Raji (cell line): ENCODE measurements around the gene CISH.

ENCODE experiments used
- POLR2A ChIP-seq: IDR thresholded peaks from 2 replicates; pipeline ENCODE4 v1.6.1; 2011; ENCODE audit warnings: low read depth, low read length, control low read depth; ENCODE audit not compliant: insufficient read depth

CISH gene

GRCh38 chr3:50610992-50611463 is 546 bp downstream of the CISH start:
- no peak for TF ChIP-seq POLR2A

DNA sequence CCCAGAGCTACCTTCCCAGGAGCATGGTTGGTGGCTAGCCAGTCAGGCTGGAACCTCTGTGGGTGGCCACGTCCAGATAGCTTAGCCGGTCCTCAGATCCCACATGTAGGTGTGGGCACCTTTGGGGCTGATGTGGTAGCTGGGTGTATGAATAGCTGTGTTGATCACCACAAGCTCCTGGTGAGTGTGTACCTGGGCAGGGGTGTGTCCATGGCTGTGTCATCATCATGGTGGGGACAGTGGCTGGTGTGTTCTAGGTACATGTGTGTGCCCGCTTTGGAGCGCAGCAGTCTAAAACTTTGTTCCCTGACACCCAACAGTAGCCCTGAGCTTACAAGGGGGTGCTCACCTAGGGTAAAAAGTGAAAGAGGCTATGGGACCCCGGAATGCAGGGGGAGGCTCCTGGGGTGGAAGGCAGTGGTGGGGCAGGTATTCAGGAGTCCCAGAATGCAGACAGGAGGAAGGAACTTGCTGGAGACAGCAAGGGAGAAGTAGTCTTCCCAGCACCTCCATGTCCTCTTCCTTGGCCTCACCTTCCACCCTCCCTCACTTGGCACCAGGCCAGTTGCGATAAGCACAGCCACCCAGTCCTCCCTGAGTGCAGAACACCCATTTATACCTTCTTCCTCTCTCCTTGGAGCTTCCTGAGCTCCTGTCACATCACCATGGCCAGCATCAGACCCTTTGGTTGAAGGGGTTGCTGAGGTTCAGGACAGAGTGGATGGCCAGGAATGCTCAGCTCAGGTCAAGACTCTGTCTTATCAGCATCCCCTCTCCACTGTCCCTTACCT is 1.2 kb downstream of the CISH start:
- TF ChIP-seq POLR2A: no peak

GRCh38 chr3:50609763-50610085 is 1.9 kb downstream of the CISH start:
- TF ChIP-seq POLR2A: no peak

- no peak for TF ChIP-seq POLR2A
These were observed 2.4 kb downstream of the CISH start for GRCh38 chr3:50609071-50609762.

GRCh38 chr3:50608278-50608677 is 3.3 kb downstream of the CISH start:
- TF ChIP-seq POLR2A: no peak

- TF ChIP-seq POLR2A: no peak
These were observed 4.1 kb downstream of the CISH start for GRCh38 chr3:50607271-50608091.

- TF ChIP-seq POLR2A: no peak
These were observed 5.0 kb downstream of the CISH start for GRCh38 chr3:50606596-50606995.

- TF ChIP-seq POLR2A: no peak
These were observed 5.7 kb downstream of the CISH start for GRCh38 chr3:50605901-50606326.

GRCh38 chr3:50604628-50605588 is 6.7 kb downstream of the CISH start:
- no peak for TF ChIP-seq POLR2A

DNA sequence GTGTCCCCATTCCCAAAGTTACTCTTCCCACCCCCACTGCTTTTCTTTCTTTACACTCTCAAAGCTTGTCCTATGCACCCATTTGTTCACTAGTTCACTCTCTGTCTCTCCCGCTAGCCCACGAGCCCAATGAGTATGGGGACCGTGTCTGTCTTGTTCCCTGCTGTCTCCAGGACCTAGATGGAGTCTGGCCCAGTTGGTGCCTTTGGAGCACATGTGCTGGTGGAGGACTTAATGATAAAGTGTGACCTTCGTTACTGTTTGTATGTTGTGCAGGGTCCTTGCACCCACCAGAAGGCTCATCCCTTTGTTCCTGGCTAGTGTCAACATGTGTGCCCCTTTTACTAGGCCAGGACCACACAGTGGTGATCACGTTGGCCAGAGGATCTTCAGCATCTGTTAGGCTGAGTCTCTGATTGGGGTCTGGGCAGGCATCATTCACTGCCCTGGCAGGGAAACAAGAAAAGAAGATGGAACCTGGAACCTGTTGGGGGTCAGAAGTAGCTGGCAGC is 7.4 kb downstream of the CISH start:
- no peak for TF ChIP-seq POLR2A

DNA sequence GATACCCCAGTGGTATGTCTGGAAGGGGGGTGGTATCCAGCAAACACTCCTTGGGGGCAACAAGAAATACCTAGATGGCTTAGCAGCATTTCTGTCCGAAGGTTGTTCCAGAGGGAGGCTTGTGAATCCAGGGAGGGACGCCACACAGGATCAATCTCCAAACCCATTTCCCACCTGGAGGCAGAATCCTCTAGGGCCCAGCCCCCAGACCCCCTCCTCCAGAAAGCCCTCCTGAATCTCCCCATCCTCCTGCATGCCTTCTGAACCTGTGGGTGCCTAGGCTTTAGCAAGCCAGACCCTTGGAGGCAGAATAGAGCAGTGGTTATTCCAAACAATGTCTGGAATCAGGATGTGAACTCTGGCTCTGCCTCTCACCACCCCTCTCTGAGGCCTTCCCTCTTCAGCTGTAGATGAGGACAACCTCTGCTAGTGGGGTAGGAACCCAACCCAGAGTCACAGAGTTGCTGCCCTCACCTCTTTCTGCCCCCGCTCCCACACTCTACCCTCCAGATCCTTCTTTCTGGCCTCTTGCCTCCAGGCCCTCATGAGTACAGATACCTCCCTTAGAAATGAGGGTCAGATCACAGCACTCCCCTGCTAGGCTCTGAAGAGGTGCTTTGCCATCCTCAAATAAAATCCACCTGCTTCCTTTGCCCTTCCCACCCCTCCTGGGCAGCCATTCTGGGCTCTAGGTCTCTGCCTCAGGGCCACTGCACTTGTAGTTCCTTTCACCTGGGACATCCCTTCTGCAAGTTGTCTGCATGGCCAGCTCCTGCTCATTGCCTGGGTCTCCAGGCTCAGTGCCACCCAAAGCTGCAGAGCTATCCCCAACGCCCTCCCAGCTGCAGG is 8.1 kb downstream of the CISH start:
- TF ChIP-seq POLR2A: no peak

- TF ChIP-seq POLR2A: no peak
These were observed 8.9 kb downstream of the CISH start for GRCh38 chr3:50602595-50603191.
